Activated T-helper 1 cell treated with anti-CD3 and anti-CD28 coated beads, Interleukin-2, amount 50 U/mL, for 16 hours (primary cell): ENCODE results near the gene BMS1.
A peak's percentile ranks its signal among the peaks of the same experiment; 100 is the strongest.
"Not testable (repeated sequence)": the region's sequence is repeated elsewhere in the genome, so short reads cannot be mapped to it uniquely, and the experiment has no call there.

Experiments used
- DNase-seq, 2 donors: peaks; one replicate each; pipeline ENCODE4 v3.0.0-alpha.2; 2020; ENCODE audit warnings: low read depth in 1 of 2, low spot score in 1 of 2

The BMS1 gene

DNA sequence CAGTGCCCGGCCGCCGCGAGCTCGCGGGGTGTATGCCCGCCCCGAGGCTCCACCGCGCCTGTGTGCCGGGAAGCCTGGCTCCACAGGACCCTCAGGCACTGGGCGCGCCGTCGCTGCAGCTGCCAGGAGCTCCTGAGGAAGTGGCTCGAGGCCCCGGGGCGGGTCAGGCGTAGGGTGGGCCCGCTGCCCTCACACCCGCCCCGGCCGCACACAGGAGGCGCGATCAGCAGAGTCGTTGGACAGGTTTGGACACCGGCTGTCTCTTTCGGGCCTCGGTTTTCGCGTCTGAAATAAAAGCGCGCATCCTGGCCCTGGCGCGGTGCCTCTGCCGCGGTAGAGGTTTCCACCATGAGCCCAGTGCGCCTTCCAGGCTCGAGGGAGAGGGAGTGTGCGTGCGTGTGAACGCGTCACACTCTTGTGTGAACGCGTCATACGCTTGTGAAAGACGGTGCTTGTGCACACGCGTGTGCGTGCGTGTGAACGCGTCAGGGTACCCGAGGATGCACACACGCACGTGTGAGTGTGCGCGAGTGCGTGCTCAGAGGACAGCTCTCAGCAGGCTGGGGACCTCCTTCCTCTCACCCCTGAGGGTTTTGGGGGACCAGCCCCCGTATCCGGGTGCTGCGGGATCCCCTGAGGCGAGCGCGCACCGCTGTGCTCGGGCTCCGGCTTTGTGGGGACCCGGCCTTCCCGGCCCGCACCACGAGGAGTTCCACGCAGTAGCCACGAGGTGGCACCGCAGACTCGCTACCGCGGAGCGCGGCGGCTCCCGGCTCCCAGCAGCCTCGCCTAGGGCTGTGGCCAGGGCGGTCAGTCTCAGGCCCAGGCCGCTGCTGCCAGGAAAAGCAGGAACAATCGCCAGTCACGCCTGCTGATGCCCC is 83.8 kb downstream of the BMS1 start:
- DNase-seq: peak in 1 of 2 donors; percentile 6

DNA sequence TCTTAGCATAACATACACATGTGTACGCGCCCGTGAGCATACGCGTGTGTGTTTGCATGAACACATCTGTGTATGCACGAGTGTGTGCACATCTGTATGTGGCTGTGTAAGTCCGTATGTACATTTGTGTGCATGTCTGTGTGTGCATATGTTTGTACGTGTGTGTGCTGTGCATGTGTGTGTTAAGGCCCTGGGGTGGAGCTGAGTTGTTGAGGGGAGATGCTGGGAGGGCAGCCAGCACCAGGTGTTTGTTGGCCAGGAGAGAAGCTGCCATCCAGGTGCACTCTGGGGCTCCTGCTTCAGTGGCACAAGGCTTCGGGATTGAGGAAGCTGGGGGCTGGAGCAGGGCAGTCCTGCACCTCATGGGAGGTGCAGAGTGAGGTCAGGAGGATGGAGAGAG is 85.0 kb downstream of the BMS1 start:
- no peak for DNase-seq

DNA sequence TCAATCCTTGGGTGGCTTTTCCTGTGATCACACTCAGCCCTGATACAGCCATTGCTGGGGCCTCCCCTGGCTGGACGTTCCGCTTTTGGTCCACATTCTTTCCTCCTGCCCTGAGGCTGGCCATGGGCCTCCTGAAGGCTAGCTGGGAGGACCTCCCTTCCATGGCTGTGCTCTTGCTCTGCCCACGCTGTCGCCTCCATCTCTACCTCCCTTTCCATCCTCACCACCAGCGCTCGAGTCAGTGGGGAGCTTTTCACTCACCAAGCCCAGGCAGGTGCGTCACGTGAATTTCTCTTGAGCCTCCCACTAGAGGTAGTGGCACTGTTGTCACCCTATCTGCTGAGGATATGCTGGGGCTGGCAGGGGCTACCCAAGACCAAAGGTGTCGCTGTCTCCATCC is 85.9 kb downstream of the BMS1 start:
- no peak for DNase-seq

DNA sequence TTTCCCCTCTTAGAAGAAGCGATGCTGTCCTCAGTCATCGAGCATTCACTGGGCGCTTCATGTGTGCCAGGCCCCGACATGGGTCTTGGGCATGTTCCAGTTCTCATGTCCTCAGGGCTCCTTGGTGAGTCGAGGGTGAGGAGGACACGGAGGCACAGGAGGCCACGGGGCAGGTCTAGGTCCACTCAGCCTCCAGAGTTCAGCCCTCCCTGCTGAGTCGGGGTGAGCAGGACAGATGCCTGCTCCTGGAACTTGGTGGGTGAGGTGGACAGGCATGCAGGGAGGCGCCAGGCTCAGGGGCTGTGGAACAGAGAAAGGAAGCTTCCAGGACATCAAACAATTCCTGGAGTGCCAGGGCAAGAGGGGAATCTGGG is 87.4 kb downstream of the BMS1 start:
- no peak for DNase-seq

DNA sequence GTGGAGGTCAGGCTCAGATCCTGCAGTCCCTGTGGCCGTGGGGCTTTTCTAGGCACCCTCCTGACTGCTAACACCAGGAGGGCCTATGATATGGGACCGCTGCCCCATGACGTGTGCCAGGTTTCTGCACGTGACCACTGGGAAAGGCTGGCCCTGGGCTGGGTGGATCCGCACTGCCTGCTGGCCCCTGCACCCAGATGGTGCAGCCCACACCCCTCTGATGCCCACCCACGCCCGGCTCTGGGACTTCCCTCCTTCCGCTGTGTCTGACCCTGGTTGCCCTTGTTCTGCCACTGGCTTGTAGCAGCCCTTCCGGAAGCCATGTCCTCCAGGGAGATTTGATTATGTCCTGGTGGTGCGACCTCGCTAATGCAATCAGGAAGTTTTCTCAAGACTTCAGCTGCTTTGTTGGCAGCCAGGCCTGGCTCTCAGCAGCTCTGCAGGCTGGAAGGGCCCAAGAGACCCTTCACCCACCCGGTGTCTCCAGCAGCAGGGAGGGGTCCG is 88.6 kb downstream of the BMS1 start:
- DNase-seq: not testable (repeated sequence)

DNA sequence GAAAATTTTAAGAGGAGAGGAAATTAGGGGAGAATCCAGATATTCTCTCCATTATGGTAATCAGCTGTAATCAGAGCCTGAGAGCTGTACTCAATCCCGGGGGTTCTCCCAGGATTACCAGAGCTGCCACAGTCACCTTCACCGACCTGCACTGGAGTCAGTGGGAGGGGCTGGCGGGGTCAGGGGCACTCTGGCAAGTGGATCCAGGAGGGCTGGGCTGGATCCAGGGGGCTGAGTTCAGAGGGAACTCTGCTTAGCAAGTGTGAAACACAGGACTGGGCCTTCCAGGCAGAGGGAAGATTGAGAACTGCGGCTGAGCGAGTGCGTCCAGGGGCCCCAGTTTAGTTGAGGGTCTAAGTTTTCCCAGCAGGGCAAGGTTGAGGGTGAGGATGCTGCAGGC is 89.2 kb downstream of the BMS1 start:
- no peak for DNase-seq

DNA sequence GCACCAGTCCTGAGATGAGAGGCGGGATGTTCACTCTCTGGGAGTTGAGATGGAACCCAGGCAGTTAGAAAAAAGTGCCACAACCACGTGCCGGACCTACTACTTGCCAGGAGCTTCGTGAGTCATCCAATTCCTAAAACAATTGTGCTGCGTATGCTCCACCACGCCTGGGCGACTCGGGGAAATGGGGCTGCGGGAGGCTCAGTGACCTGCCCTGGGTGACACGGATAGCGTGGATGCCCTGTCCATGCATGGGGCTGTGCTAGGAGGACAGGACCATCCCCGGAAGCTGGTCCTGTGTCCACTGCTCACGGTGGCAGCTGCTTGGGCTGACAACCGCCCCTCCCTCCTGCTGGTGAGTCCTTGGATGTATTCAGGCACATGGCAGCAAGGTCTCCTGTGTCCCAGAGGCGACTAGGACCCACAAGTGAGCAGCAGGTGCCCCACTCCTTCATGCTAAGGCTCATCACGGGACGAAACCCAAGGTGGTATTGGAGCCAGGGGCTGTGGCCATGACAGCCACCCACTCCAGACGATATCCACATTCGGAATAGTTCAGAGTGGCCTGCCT is 90.4 kb downstream of the BMS1 start:
- DNase-seq: no peak

DNA sequence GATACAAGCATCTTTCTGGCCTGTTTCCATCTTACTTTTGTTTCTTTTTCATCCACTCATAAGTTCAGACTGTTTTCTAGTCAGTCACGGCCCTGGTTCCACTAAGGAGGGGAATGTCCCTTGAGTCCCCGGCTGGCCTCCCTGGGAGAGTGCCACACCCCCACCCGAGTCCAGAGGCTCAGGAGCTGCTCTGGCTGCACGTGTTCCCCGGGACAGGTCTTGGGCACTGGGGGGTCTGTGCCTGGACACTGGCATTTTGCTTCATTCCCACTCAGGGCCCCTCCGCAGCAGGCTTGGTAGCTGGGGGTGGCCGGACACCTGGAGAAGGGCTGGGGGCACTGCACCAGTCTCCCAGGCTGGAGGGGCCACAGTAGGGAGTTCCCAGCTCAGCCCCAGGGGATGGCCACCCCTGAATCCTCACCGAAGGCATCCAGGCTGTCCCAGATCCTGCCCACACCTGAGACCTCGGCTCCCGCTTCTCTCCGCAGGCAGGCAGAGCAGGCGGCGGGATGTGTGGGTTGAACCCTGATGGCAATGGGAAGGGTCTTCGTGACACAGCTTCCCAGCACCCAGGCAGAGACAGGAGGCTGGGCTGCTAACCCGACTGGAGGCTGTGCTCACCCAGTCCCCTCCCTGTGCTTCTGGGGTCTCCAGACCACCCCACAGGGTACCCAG is 92.3 kb downstream of the BMS1 start:
- DNase-seq: no peak

DNA sequence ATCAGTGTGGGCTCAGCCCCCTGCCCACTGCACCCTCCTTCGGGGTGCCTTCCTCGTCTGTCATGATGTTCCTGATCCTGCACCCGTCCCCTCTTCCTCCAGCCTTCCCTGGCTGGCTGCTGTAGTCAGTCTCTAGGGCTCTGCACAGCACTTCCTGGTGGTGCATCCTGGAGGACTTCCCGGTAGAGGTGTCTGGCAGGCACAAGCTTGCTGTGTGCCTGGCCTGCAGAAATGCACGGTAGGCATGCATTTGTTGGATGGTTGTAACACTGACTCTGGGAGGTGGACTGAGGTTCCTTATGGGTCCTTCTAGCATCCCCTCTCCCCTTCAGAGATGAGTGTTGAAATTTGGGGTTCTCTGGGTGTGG is 92.8 kb downstream of the BMS1 start:
- DNase-seq: no peak

DNA sequence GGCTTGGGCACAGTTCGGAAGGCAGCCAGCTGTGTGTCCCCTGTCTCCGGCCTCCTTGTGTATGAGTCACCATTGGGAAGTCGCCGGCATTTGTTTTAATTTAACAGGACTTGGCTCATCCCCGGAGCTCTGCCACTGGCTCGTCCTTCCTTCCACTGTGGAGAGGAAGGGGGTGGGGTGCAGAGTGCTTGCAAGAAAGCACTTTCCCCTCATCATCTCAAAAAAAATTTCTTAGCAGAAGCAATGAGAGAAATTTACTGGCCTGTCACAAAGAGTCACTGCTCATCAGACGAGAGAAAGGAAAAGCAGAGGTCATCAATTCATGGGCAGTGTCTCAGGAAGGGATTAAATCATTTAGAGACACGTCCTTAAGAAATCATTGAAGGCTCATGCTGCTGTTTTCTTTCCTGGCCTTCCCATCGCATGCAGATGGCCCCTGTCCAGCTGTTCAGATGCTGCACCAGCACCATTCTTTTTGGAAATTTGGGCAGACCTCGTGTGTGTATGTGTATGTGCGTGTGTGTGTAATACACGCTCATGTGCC is 93.3 kb downstream of the BMS1 start:
- no peak for DNase-seq

DNA sequence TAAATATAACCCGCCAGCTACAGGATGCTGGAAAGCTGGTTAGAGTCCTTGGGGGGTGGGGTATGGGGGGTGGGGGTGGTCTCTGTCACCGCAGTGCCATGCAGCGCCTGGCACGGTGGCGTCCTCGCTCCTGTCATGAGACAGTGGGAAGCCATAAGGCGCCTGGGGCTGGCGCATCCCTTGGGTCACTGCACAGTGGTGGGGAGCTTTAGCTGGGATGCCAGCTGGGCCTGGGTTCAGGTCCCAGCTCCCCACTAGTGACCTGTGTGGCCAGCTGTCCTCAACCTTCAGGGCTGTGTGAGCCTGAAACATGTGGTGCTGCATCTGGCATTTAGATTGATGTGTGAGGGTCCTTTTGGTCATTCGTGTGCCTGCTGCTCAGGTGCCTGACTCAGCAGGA is 93.9 kb downstream of the BMS1 start:
- no peak for DNase-seq

DNA sequence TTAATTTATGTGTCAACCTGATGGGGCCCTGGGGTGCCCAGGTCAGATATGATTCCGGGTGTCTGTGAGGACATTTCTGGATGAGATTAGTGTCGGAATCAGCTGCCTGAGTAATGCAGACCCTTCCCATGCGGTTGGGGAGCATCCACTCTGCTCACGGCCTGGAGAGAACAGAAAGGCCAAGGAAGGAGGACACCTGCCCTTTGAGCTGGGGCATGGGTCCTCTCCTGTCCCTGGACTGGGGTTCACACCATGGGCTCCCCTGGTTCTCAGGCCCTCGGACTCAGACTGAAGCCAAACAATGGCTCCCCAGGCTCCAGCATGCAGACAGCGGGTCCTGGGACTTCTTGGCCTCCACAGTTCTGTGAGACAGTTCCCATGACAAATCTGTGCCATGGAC is 94.3 kb downstream of the BMS1 start:
- no peak for DNase-seq

DNA sequence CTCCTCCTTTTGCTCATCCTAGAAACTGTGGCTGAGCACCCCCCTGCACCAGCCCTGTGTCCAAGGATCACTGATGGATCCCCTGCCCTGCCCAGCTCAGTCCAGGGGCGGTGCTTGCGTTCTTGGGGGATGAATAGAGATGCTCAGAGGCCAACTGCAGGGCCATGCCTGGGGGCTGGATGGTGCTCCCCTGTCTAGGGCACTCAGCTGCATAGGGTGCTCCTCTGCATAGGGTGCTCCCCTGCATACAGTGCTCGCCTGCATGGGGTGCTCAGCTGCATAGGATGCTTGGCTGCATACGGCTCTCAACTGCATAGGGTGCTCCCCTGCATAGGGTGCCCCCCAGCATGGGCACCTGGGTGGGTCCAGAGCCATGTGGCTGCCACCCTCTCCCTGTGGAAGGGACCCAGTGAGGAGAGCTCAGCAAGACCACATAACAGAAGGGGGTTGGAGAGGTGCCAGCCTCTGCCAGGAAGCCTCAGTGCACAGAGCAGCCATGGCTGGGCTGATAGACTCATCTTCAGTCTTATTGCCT is 95.0 kb downstream of the BMS1 start:
- no peak for DNase-seq

DNA sequence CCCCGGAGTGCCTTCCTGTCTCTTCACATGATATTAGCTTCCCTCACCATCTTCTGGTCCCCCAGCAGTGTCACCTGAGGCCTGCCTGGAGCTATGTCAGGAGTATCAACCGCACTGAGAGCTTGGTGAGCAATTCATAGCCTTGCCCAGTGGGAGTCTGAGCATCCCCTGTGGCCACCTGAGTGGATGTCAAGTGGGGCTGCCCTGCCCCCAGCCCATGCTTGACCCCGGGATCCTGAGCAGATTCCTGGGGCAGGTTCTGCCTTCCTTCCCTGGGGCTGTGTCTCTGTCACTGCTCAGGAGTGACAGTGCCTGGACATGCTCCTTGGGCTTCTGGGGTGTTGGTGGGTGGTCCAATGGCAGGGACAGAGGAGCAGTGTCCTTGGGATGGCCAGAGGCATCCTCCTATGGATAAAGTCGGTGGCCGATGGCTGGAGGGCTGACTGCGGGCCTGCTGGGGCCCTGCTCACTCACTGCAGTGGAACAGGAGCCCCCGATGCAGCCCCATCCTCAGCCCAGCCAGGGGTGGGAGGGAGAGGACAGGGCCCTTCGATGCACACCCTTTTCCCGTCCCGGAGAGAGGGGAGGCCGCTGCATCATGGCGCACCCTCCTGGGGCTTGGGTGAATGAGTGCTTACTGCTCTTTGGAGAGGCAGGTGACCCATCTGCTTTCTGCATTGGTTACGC is 95.7 kb downstream of the BMS1 start:
- DNase-seq: no peak

DNA sequence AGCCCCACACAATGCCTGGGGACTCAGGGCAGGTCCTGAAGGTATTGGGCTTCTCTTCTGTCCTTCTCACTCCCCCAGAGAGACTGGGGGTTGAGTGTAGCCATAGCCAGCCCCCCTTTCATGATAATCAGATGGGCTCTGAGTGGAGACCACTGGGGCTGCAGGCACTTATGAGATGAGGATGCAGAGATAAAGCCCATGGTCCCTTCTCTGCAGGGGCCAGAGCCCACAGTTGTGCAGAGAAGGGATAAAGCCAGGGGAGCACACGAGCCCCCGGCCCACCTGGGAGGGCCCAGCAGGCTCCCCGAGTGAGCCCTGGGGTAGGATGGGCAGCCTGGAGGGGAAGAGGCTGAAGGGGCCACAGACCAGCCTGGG is 96.2 kb downstream of the BMS1 start:
- DNase-seq: no peak

DNA sequence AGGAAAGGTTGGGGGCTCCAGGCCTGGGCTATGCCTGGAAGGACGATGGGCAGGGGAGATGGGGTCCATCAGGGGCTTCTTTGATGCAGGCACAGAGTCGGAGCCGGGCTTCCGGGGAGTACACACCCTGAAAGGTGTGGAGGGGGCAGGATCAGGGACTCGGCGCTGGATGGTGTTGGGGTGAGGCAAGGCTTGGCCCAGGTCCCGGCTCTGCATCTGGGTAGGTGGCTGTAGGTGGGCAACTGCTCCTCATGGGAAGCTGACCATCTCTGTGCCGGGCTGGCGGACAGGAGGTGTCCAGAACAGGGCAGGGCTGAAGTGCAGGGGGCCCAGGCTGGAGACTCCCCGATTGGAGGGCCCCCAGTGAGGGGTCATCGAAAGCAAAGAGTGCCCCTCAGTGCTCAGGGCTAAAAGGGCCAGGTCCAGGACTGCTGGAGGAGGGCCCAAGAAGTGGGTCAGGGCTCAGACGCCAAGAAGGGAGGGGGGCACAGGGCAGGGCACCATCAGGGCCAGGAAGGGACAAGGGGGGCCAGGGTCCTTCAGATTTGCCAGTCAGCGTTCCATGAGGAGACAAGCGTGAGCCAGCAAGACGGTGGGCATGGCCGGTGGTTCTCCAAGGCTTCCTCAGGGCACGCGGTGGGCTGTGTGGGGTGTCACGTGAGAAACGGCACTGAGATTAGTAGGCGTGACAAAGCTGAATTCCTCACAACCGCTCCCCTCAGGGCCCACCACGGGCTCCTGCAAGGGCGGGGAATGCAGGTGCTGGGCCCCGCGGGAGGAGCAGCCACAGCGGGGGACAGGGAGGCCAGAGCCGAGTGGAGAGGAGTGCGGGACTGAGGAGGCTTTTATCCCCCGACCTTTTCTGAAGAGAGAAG is 97.0 kb downstream of the BMS1 start:
- DNase-seq: no peak

DNA sequence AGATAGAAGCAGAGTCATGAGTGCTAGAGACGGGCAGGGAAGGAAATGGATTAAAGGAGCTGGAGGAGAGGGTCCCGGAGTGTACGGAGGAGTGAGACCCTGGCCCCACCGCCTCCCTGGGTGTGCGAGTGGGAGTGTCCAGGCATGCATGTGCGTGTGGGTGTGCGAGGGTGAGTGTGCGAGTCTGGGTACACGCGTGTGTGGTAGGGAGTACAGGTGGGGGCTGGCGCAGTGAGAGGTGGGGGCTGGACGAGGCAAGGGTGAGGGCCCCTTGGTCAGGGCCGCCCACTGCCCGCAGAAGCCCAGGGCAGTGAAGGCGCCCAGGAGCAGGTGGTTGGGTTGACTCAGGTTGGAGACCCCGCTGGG is 97.6 kb downstream of the BMS1 start:
- no peak for DNase-seq

DNA sequence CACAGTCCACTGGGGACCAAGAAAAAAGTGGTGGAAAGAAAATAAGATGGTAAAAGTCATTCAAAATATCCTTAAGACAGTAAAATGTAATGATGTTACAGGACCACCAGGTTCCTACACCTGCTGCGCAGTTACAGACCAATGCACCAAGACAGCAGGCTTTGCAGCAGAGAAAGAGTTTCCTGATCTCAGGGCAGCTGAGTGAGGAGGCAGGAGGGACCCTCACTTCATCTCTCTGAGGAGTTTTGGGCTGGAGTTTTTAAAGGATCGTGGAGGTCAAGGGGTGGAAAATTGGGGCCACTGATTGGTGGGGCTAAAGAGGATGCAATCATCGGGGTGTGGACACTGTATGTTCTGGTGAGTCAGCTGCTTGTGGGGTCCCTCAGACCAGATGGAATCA is 100.0 kb downstream of the BMS1 start:
- no peak for DNase-seq
